H9 (cell line): ENCODE data around the gene LRPPRC. TPM values are rescaled to one million over a fixed set of nuclear protein-coding genes. Genes with fewer than 3 reads are reported as not detected.
A peak's percentile ranks its signal among the peaks of the same experiment; 100 is the strongest.

Source experiments
- DNase-seq: peaks from one replicate; pipeline ENCODE4 v3.0.0-alpha.2; 2017
- H2AFZ ChIP-seq: one replicate; pipeline ENCODE4 v1.6.1; 2013; ENCODE audit warnings: mild to moderate bottlenecking, low read length, control low read depth, moderate library complexity
- H2AK5ac ChIP-seq: 2 replicates; pipeline ENCODE4 v1.6.1; 2013; ENCODE audit warnings: low read length, control low read depth, mixed read lengths; ENCODE audit not compliant: insufficient read length
- H2BK120ac ChIP-seq: one replicate; pipeline ENCODE4 v1.6.1; 2013; ENCODE audit warnings: low read depth, mild to moderate bottlenecking, low read length, control low read depth, inconsistent platforms; ENCODE audit not compliant: poor library complexity, severe bottlenecking
- H2BK12ac ChIP-seq: 2 replicates; pipeline ENCODE4 v1.6.1; 2013; ENCODE audit warnings: low read length, control low read depth, mixed read lengths, low read depth; ENCODE audit not compliant: insufficient read length
- H2BK15ac ChIP-seq: 2 replicates; pipeline ENCODE4 v1.6.1; 2013; ENCODE audit warnings: low read depth, low read length, control low read depth
- H2BK20ac ChIP-seq: one replicate; pipeline ENCODE4 v1.6.1; 2013; ENCODE audit warnings: low read depth, mild to moderate bottlenecking, low read length, control low read depth, inconsistent platforms; ENCODE audit not compliant: poor library complexity, severe bottlenecking
- H2BK5ac ChIP-seq: 2 replicates; pipeline ENCODE4 v1.6.1; 2013; ENCODE audit warnings: low read length, control low read depth, mixed read lengths; ENCODE audit not compliant: insufficient read length
- H3K14ac ChIP-seq: 2 replicates; pipeline ENCODE4 v1.6.1; 2013; ENCODE audit warnings: low read length, control low read depth; ENCODE audit not compliant: insufficient read depth
- H3K18ac ChIP-seq: 2 replicates; pipeline ENCODE4 v1.6.1; 2013; ENCODE audit warnings: low read depth, mild to moderate bottlenecking, mixed read lengths, low read length, control low read depth; ENCODE audit not compliant: insufficient read length
- H3K23ac ChIP-seq: 2 replicates; pipeline ENCODE4 v1.6.1; 2013; ENCODE audit warnings: low read length, control low read depth, mixed read lengths, low read depth; ENCODE audit not compliant: insufficient read length
- H3K23me2 ChIP-seq: 2 replicates; pipeline ENCODE4 v1.6.1; 2013; ENCODE audit warnings: low read depth, mild to moderate bottlenecking, mixed read lengths, low read length, control low read depth; ENCODE audit not compliant: insufficient read length, poor library complexity, severe bottlenecking
- H3K27ac ChIP-seq: 2 replicates; pipeline ENCODE4 v1.5.1; 2013; ENCODE audit warnings: low read length, control low read depth, mixed read lengths, low read depth; ENCODE audit not compliant: insufficient read length
- H3K27me3 ChIP-seq: 2 replicates; pipeline ENCODE4 v1.6.1; 2013; ENCODE audit warnings: low read length, control low read depth, inconsistent platforms; ENCODE audit not compliant: insufficient read depth
- H3K4ac ChIP-seq: 2 replicates; pipeline ENCODE4 v1.6.1; 2013; ENCODE audit warnings: low read depth, mild to moderate bottlenecking, control low read depth, inconsistent platforms, low read length, moderate library complexity
- H3K4me1 ChIP-seq: 2 replicates; pipeline ENCODE4 v1.6.1; 2013; ENCODE audit warnings: low read length, control low read depth, inconsistent platforms; ENCODE audit not compliant: insufficient read depth
- H3K4me2 ChIP-seq: 2 replicates; pipeline ENCODE4 v1.6.1; 2013; ENCODE audit warnings: low read length, control low read depth, mixed read lengths; ENCODE audit not compliant: insufficient read length, insufficient read depth
- H3K56ac ChIP-seq: 2 replicates; pipeline ENCODE4 v1.6.1; 2013; ENCODE audit warnings: low read depth, mild to moderate bottlenecking, mixed read lengths, low read length, control low read depth; ENCODE audit not compliant: insufficient read length
- H3K79me1 ChIP-seq: 2 replicates; pipeline ENCODE4 v1.6.1; 2013; ENCODE audit warnings: low read depth, mild to moderate bottlenecking, moderate library complexity, low read length, control low read depth, inconsistent platforms; ENCODE audit not compliant: insufficient read depth, poor library complexity, severe bottlenecking
- H3K79me2 ChIP-seq: 2 replicates; pipeline ENCODE4 v1.6.1; 2013; ENCODE audit warnings: low read length, control low read depth, inconsistent platforms; ENCODE audit not compliant: insufficient read depth
- H3K9ac ChIP-seq: 2 replicates; pipeline ENCODE4 v1.6.1; 2013; ENCODE audit warnings: low read length, control low read depth, mixed read lengths; ENCODE audit not compliant: insufficient read length; ENCODE audit errors: extremely low read depth
- H3K9me3 ChIP-seq: one replicate; pipeline ENCODE4 v1.6.1; 2013; ENCODE audit warnings: low read depth, low read length, inconsistent platforms; ENCODE audit not compliant: control insufficient read depth
- H3T11ph ChIP-seq: one replicate; pipeline ENCODE4 v1.6.1; 2013; ENCODE audit warnings: mild to moderate bottlenecking, low read length, control low read depth, inconsistent platforms
- H4K20me1 ChIP-seq: one replicate; pipeline ENCODE4 v1.6.1; 2013; ENCODE audit not compliant: control insufficient read depth, insufficient read length, insufficient read depth
- H4K5ac ChIP-seq: 2 replicates; pipeline ENCODE4 v1.6.1; 2013; ENCODE audit warnings: low read depth, mild to moderate bottlenecking, mixed read lengths, low read length, control low read depth; ENCODE audit not compliant: insufficient read length
- H4K8ac ChIP-seq: replicated peaks from 2 replicates; pipeline ENCODE4 v1.6.1; 2013; ENCODE audit warnings: low read length, control low read depth, mixed read lengths, low read depth; ENCODE audit not compliant: insufficient read length
- H4K91ac ChIP-seq: 2 replicates; pipeline ENCODE4 v1.6.1; 2013; ENCODE audit warnings: low read depth, mild to moderate bottlenecking, moderate library complexity, mixed read lengths, low read length, control low read depth; ENCODE audit not compliant: insufficient read length
- H3K27ac Mint-ChIP-seq, 3 experiments: 2 replicates in 2 of 3; 3 replicates in 1 of 3; pipeline ENCODE4 v1.8.0; 2020 to 2021; ENCODE audit warnings: mixed read lengths in 3 of 3, mild to moderate bottlenecking in 1 of 3, moderate library complexity in 1 of 3
- H3K27me3 Mint-ChIP-seq: 2 replicates; pipeline ENCODE4 v1.8.0; 2021; ENCODE audit warnings: low read depth, mild to moderate bottlenecking, moderate library complexity, mixed read lengths
- H3K36me3 Mint-ChIP-seq, 3 experiments: 2 replicates in 2 of 3; 3 replicates in 1 of 3; pipeline ENCODE4 v1.8.0; 2020 to 2021; ENCODE audit warnings: low read depth in 3 of 3, mixed read lengths in 3 of 3; ENCODE audit not compliant: insufficient read depth in 1 of 3
- H3K4me1 Mint-ChIP-seq, 2 experiments: 2 replicates each; pipeline ENCODE4 v1.8.0; 2020; ENCODE audit warnings: mixed read lengths in 2 of 2
- H3K4me3 Mint-ChIP-seq, 2 experiments: 2 replicates in 1 of 2; 3 replicates in 1 of 2; pipeline ENCODE4 v1.8.0; 2020 to 2021; ENCODE audit warnings: mild to moderate bottlenecking in 2 of 2, mixed read lengths in 2 of 2, moderate library complexity in 1 of 2
- H3K9me3 Mint-ChIP-seq, 2 experiments: 2 replicates in 1 of 2; 3 replicates in 1 of 2; pipeline ENCODE4 v1.8.0; 2020; ENCODE audit warnings: mild to moderate bottlenecking in 2 of 2, mixed read lengths in 2 of 2, moderate library complexity in 1 of 2
- WGBS: extraction: QIAGEN DNeasy Blood & Tissue Kit; methylation state at CpG from one replicate; pipeline ENCODE4 v1.1.7; 2013; ENCODE audit warnings: missing lambda C conversion rate, low lambda C conversion rate, mixed read lengths; ENCODE audit not compliant: insufficient read length; ENCODE audit errors: extremely low coverage; 5-methylcytosine and 5-hydroxymethylcytosine counted together
- total RNA-seq: library from RNA; stranded (reverse); gene quantifications from 2 replicates; pipeline ENCODE4 v1.2.1, GENCODE V29; 2021
- TF ChIP-seq, protein P1 (sequence below): fragments of 200-600 bp; sonication (generic); conservative IDR thresholded peaks from 3 replicates; pipeline ENCODE4 v1.8.0; 2021; ENCODE audit warnings: antibody characterized with exemption, mild to moderate bottlenecking

Gene LRPPRC
- total RNA-seq, 1 experiment from 2014 or later = 182 TPM

- peaks cover 2% of the 10 kb centered on the region for H3K79me1 ChIP-seq
- H2BK5ac ChIP-seq = no peak overlapping the region
- no peak overlapping the region for H3K23ac ChIP-seq
- Mint-ChIP-seq H3K4me1 (no peaks in the 10 kb centered on the region), H3K27me3 (no peaks in the 10 kb centered on the region; the same call in 1 of the 2 replicates), H3K27ac (peak overlapping the region; percentile 38 to 65 (median 50); a peak in 5 of 7 replicates), H3K4me3 (no peak overlapping the region), H3K9me3 (no peaks in the 10 kb centered on the region), H3K36me3 (peaks cover 20 to 76% (median 50%) of the 10 kb centered on the region in 3 experiments; a peak in 6 of 7 replicates)
- no peak overlapping the region for H3K14ac ChIP-seq
- no peak for DNase-seq
- H2BK15ac ChIP-seq = no peak overlapping the region
- no peak overlapping the region for H3K9ac ChIP-seq
- H3K4me2 ChIP-seq = no peak overlapping the region
- no peak overlapping the region for H4K8ac ChIP-seq
- WGBS = no CpG with 5 or more reads among the region's 6 CpGs
- H3K79me2 ChIP-seq = no peaks in the 10 kb centered on the region
- H2AFZ ChIP-seq = no peak overlapping the region
- H2BK120ac ChIP-seq = no peak overlapping the region
- no peaks in the 10 kb centered on the region for H3K27me3 ChIP-seq
- H2BK12ac ChIP-seq = no peak overlapping the region
- H3T11ph ChIP-seq = no peak overlapping the region
- no peaks in the 10 kb centered on the region for H3K9me3 ChIP-seq
- H3K23me2 ChIP-seq = no peaks in the 10 kb centered on the region
- no peak overlapping the region for H4K5ac ChIP-seq
- H2BK20ac ChIP-seq = no peak overlapping the region
- H3K18ac ChIP-seq = no peak overlapping the region
- H3K4me1 ChIP-seq = no peaks in the 10 kb centered on the region
- no peak overlapping the region for H3K27ac ChIP-seq
- H3K56ac ChIP-seq = no peak overlapping the region
- H4K20me1 ChIP-seq = no peaks in the 10 kb centered on the region
- no peak overlapping the region for H4K91ac ChIP-seq
- H3K4ac ChIP-seq = no peak overlapping the region
- TF ChIP-seq, protein P1, sequence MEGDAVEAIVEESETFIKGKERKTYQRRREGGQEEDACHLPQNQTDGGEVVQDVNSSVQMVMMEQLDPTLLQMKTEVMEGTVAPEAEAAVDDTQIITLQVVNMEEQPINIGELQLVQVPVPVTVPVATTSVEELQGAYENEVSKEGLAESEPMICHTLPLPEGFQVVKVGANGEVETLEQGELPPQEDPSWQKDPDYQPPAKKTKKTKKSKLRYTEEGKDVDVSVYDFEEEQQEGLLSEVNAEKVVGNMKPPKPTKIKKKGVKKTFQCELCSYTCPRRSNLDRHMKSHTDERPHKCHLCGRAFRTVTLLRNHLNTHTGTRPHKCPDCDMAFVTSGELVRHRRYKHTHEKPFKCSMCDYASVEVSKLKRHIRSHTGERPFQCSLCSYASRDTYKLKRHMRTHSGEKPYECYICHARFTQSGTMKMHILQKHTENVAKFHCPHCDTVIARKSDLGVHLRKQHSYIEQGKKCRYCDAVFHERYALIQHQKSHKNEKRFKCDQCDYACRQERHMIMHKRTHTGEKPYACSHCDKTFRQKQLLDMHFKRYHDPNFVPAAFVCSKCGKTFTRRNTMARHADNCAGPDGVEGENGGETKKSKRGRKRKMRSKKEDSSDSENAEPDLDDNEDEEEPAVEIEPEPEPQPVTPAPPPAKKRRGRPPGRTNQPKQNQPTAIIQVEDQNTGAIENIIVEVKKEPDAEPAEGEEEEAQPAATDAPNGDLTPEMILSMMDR = no peak
- no peak overlapping the region for H2AK5ac ChIP-seq
Observed at GRCh38 chr2:43906448-43907109, 89.2 kb downstream of the LRPPRC start.
